GM19452 (cell line): Measurements from ENCODE around the gene CNPY2.

Experiments used
- ATAC-seq: cut with Tn5 transposase; IDR thresholded peaks from one replicate; pipeline ENCODE4 v1.9.1; 2021; ENCODE audit not compliant: unreplicated experiment

Gene CNPY2

DNA sequence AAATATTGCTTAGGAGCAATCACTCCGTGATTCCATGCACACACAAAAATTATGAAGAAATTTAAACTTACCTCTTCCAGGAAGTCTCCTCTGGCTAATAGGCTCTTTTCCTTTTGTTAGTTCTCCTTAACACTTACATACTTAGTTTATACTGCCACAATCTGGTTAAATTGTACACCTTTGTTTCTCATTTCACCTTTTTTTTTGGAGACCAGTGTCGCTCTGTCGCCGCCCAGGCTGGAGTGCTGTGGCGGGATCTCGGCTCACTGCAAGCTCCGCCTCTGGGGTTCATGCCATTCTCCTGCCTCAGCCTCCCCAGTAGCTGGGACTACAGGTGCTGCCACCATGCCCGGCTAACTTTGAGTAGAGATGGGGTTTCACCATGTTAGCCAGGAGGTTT, 55.4 kb downstream of the CNPY2 start:
- no peak for ATAC-seq
